Transverse colon (tissue), 4 donors: ENCODE results near the gene SYCN. TPM values are rescaled to one million over a fixed set of nuclear protein-coding genes. Genes with fewer than 3 reads are reported as not detected.

Source experiments
- DNase-seq: peaks from one replicate; pipeline ENCODE4 v3.0.0-alpha.2; 2019
- H3K27ac ChIP-seq, 4 donors: fragments of 200-600 bp; sonication (generic); 2 replicates each; pipeline ENCODE4 v1.5.1; 2016 to 2018; ENCODE audit warnings: inconsistent platforms in 4 of 4
- H3K27me3 ChIP-seq: fragments of 200-600 bp; sonication (generic); 2 replicates; pipeline ENCODE4 v1.5.1; 2017; ENCODE audit warnings: inconsistent platforms
- H3K36me3 ChIP-seq, 4 donors: fragments of 200-600 bp; sonication (generic); 2 replicates each; pipeline ENCODE4 v1.5.1; 2017 to 2019; ENCODE audit warnings: inconsistent platforms in 4 of 4
- H3K4me1 ChIP-seq, 4 donors: fragments of 200-600 bp; sonication (generic); 2 replicates each; pipeline ENCODE4 v1.5.1; 2017 to 2020; ENCODE audit warnings: inconsistent platforms in 4 of 4
- H3K4me3 ChIP-seq, 4 donors: fragments of 200-600 bp; sonication (generic); 1 replicate in 1 of 4; 2 replicates in 3 of 4; pipeline versions ENCODE4 v1.5.1 to v1.6.1; 2017 to 2019; ENCODE audit warnings: inconsistent platforms in 4 of 4
- H3K9me3 ChIP-seq, 2 donors: fragments of 200-600 bp; sonication (generic); 2 replicates each; pipeline ENCODE4 v1.5.1; 2017 to 2019; ENCODE audit warnings: inconsistent platforms in 2 of 2
- EP300 ChIP-seq: sonication (generic); formaldehyde crosslinking; IDR thresholded peaks from one replicate; pipeline ENCODE4 v1.6.1; 2017; ENCODE audit warnings: antibody characterized with exemption, low read depth
- POLR2A ChIP-seq: fragments of 450-650 bp; IDR thresholded peaks from one replicate; pipeline ENCODE4 v1.6.1; 2016; ENCODE audit warnings: antibody characterized with exemption, mild to moderate bottlenecking, moderate library complexity
- POLR2AphosphoS5 ChIP-seq, 3 donors: sonication (generic); formaldehyde crosslinking; IDR thresholded peaks; one replicate each; pipeline ENCODE4 v1.6.1; 2016; ENCODE audit warnings: antibody characterized with exemption in 3 of 3
- WGBS, 2 donors: methylation state at CpG; one replicate each; pipeline ENCODE4 v1.1.5; 2018; ENCODE audit warnings: low coverage in 1 of 2; 5-methylcytosine and 5-hydroxymethylcytosine counted together
- in situ Hi-C, 4 donors: fragments of 200-750 bp; cut with MboI; loops; one replicate each; pipeline versions ENCODE4 v1.15.0 to v1.15.1; 2017; ENCODE audit warnings: low sequenced_read_pairs in 3 of 4, low pct_ligation_motif_present in 1 of 4, low pct_unique_long_range_greater_than_20kb in 1 of 4
- intact Hi-C: fragments of 100-400 bp; cut with DNase I; formaldehyde crosslinking; loops from one replicate; pipeline ENCODE4 v1.15.1; 2023; ENCODE audit warnings: low total_unique reads
- total RNA-seq, 4 donors: library from RNA; depleted of rRNA; stranded (reverse); fragments of >200 nt; gene quantifications; one replicate each; pipeline ENCODE4 v1.1.0, GENCODE V29; 2016
- TF ChIP-seq, protein P1 (sequence below), 5 experiments: fragments of 200-600 bp in 3 of 5; fragments of 450-650 bp in 2 of 5; sonication (generic) in 3 of 5; IDR thresholded peaks; 1 replicate in 2 of 5; 2 replicates in 3 of 5; pipeline ENCODE4 v1.5.1; 2016 to 2017; ENCODE audit warnings: antibody characterized with exemption in 5 of 5, inconsistent platforms in 3 of 5, mild to moderate bottlenecking in 2 of 5, moderate library complexity in 1 of 5

The SYCN gene
- total RNA-seq, 4 donors from 2014 or later = not detected

DNA sequence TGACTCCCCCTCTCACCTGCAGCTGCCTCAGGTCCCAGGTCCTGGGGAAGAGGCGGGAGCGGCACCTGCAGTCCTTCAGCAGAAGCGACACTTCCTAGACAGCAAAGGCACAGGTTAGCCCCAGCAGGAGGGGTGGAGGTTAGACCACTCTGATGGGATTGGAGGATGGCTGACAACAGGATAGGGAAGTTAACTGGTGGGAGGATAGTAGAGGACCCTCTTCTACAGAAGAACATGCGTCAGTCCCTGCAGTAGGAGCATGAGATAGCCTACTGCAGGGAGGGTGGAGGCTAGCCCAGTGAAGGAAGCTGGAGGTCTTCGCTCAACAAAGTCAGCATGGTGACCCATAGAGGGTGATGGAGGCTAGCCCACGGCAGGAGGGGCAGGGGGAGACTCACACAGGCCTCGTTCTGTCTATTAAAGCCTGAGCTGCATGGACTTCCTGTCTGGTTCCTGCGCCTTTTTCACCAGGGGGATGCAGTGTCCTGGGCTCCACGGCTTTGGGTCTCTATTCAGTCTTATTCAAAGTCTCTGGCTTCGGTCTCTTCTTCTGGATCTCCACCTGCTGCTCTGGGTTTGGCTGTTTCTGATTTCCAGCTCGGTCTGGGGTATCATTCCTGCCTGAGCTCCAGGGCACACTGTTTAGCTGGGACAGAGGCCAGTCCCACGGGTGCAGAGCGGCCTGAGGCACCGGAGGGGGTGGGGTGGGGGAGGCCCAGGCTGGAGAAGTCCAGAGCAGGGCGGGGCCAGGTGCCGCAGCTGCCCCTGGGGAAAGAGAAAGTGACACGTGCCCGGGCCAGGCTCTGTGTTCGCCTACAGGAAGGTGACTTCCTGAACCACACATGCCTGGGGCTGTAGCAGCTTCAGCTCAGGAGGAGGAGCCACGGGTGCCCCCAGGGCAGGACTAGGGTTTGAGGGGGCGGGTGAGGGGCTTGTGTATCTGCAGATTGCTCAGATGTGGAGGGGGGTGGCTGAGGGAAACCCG is 33.4 kb upstream of the SYCN start:
- peak; percentile 74 for DNase-seq
- in situ Hi-C loops (no loop called here), intact Hi-C loops (no loop called here)
- WGBS, 2 donors = 46 to 47% methylated on average over 3 to 22 of the region's 22 CpGs
- Histone ChIP-seq H3K9me3 (no peaks in the 10 kb centered on the region), H3K27ac (no peak overlapping the region), H3K27me3 (peaks cover 13% of the 10 kb centered on the region), H3K4me3 (peak overlapping the region in 1 of 4 donors; percentile 1), H3K36me3 (no peaks in the 10 kb centered on the region), H3K4me1 (peaks cover 0 to 5% (median 2%) of the 10 kb centered on the region in 4 donors)
- TF ChIP-seq POLR2AphosphoS5 (IDR thresholded peaks at IDR 0.05) = no peak
- no peak for TF ChIP-seq EP300
- no peak for TF ChIP-seq POLR2A
- TF ChIP-seq, protein P1, sequence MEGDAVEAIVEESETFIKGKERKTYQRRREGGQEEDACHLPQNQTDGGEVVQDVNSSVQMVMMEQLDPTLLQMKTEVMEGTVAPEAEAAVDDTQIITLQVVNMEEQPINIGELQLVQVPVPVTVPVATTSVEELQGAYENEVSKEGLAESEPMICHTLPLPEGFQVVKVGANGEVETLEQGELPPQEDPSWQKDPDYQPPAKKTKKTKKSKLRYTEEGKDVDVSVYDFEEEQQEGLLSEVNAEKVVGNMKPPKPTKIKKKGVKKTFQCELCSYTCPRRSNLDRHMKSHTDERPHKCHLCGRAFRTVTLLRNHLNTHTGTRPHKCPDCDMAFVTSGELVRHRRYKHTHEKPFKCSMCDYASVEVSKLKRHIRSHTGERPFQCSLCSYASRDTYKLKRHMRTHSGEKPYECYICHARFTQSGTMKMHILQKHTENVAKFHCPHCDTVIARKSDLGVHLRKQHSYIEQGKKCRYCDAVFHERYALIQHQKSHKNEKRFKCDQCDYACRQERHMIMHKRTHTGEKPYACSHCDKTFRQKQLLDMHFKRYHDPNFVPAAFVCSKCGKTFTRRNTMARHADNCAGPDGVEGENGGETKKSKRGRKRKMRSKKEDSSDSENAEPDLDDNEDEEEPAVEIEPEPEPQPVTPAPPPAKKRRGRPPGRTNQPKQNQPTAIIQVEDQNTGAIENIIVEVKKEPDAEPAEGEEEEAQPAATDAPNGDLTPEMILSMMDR (IDR thresholded peaks at IDR 0.05) = no peak

DNA sequence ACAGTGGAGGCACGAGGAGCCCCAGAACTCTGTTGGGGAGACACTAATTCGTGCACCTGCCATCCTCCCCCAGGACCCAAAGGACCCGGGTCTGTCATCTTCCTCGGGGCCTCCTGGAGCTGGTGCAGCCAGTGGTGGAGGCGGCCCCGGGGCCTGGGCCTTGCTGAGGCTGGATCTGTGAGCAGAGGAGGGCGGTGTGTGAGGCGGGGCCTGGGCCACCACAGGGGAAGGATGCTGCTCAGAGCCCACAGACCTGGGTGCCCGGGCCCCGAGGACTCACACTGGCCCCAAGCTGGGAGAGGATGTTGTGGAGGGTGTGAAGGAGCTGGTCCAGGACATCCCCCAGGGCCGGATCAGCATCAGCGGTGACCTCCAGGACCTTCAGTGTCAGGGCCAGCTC is 32.5 kb upstream of the SYCN start:
- peaks cover 0 to 5% (median 2%) of the 10 kb centered on the region in 4 donors for H3K4me1 ChIP-seq
- peak; percentile 31 for DNase-seq
- H3K36me3 ChIP-seq = no peaks in the 10 kb centered on the region
- intact Hi-C loops (no loop called here), in situ Hi-C loops (no loop called here)
- peaks cover 12% of the 10 kb centered on the region for H3K27me3 ChIP-seq
- no peak overlapping the region for H3K27ac ChIP-seq
- 59% methylated on average over 12 of the region's 12 CpGs; no CpG with 5 or more reads in 1 of the 2 donors for WGBS, 2 donors
- H3K4me3 ChIP-seq = no peak overlapping the region
- no peak for TF ChIP-seq EP300
- TF ChIP-seq POLR2AphosphoS5 (IDR thresholded peaks at IDR 0.05) = no peak
- TF ChIP-seq, protein P1 (IDR thresholded peaks at IDR 0.05) = no peak
- TF ChIP-seq POLR2A = no peak
- H3K9me3 ChIP-seq = no peaks in the 10 kb centered on the region

DNA sequence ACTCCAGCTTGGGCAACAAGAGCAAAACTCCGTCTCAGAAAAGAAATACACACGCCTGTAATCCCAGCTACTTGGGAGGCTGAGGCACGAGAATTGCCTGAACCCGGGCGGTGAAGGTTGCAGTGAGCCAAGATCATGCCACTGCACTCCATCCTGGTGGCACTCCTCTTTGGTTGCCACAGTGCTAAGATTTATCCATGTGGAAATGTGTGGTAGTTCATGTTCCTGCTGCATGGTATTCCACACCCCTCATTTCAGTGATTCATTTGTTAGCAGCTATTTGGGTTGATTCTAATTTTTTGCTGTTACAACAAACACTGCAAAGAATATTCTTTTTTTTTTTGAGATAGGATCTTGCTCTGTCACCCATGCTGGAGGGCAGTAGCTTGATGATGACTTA is 28.6 kb upstream of the SYCN start:
- in situ Hi-C loops (no loop called here), intact Hi-C loops (no loop called here)
- no peak for TF ChIP-seq POLR2A
- no peak overlapping the region for H3K27ac ChIP-seq
- DNase-seq = no peak
- WGBS, 2 donors = 89 to 93% methylated on average over 2 to 5 of the region's 5 CpGs
- H3K4me1 ChIP-seq = peaks cover 0 to 3% (median under 1%) of the 10 kb centered on the region in 4 donors
- H3K9me3 ChIP-seq = no peaks in the 10 kb centered on the region
- H3K27me3 ChIP-seq = peaks cover 9% of the 10 kb centered on the region
- H3K4me3 ChIP-seq = no peak overlapping the region
- no peaks in the 10 kb centered on the region for H3K36me3 ChIP-seq

DNA sequence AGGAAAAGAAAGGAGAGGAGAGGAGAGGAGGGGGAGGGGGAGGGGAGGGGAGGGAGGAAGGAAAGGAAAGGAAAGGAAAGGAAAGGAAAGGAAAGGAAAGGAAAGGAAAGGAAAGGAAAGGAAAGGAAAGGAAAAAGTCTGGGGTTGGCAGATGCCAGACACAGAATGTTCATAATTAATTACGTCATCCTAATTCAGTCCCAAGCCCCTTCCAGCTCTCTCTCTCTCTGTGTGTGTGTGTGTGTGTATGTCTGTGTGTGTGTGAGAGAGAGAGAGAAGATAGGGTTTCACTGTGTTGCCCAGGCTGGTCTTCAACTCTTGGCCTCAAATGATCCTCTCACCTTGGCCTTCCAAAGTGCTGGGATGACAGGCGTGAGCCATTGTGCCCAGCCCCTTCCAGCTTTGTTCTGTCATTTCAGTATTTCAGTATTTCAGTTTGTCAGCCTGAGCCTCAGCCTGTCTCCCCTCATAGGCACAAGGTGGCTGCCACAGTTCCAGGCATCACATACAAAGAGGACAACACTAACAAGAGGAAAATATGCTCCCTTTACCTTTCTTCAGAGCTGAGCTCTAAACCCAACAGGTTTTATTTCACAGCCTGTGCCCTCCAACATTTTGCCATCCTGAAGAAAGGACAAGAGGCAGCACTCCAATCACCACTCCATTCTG is 26.2 kb upstream of the SYCN start:
- Histone ChIP-seq H3K4me3 (no peak overlapping the region), H3K4me1 (no peaks in the 10 kb centered on the region), H3K27me3 (peaks cover 5% of the 10 kb centered on the region), H3K27ac (no peak overlapping the region), H3K36me3 (no peaks in the 10 kb centered on the region), H3K9me3 (no peaks in the 10 kb centered on the region)
- WGBS, 2 donors = 68% methylated on average over 2 of the region's 2 CpGs; no CpG with 5 or more reads in 1 of the 2 donors
- intact Hi-C loops (no loop called here), in situ Hi-C loops (no loop called here)
- DNase-seq = no peak
- TF ChIP-seq EP300 (no peak), POLR2AphosphoS5 (IDR thresholded peaks at IDR 0.05) (no peak), POLR2A (no peak)
- TF ChIP-seq, protein P1 (IDR thresholded peaks at IDR 0.05) = no peak
